Measurements from ENCODE around the gene COMT. TPM values are rescaled to one million over a fixed set of nuclear protein-coding genes. Genes with fewer than 3 reads are reported as not detected.

Gene COMT
- total and polyA plus RNA-seq, 2 experiments from 2014 or later, result 29.6 to 29.8 TPM

GRCh38 chr22:19998991-19999820, 57.6 kb downstream of the COMT start (continued):
- TF ChIP-seq ZNF462 (CRISPR knock-in tag; IDR thresholded peaks at IDR 0.05) (no peak), STAT1 (IDR thresholded peaks at IDR 0.05; ENCODE audit: unreplicated experiment) (no peak)

DNA sequence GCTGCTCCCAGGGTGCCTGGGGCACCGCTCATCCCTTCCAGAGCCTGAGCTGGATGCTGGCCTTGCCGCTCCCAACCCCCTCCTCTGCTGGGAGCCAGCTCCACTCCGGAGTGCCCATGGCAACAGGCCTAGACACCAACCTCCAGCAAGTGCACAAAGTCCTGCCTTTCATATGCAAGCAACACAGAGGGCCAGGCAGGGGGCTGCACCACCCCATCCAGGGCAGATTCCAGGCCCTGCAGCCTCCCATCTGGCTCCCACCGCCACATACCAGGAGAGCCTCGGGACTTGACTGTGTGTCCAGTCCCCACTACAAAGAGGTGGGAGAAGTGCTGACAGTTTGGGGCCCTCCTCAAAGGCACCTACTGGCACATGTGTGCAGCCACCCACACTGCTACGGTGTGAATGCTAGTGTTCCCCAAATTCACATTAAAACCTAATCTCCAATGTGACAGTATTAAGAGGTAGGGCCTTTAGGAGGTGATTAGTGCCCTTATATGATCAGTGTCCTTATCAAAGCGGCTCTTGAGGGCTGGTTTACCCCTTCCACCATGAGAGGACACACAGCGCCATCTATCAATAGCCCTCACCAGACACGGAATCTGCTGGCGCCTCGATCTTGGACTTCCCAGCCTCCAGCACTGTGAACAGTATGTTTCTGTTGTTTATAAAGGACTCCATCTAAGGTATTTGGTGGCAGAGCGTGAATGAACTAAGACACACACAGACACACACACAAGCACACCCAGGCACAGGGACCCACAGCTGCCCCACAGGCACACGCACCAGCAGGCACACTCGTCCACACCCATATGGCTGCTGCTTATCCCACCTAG, 58.9 kb downstream of the COMT start:
- H3K36me3 ChIP-seq (ENCODE audit: insufficient read depth), result peaks cover 8% of the 10 kb centered on the region
- H3K4me1 ChIP-seq (ENCODE audit: insufficient read depth), result peaks cover 17% of the 10 kb centered on the region
- Mint-ChIP-seq H3K27me3 (ENCODE audit: insufficient read depth, low read depth, poor library complexity) (peaks cover 7% of the 10 kb centered on the region), H3K4me1 (peaks cover 31% of the 10 kb centered on the region), H3K9me3 (peaks cover 20% of the 10 kb centered on the region), H3K27ac (no peak overlapping the region; the same call in 1 of the 2 replicates), H3K4me3 (no peak overlapping the region), H3K36me3 (ENCODE audit: low read depth) (peaks cover 19% of the 10 kb centered on the region)
- peak; percentile 49 for ATAC-seq
- no peaks in the 10 kb centered on the region; the same call in 1 of the 2 replicates for H4K20me1 ChIP-seq (replicated peaks; ENCODE audit: insufficient read depth)
- DNase-seq (ENCODE audit: low spot score), result peak; percentile 30
- H3K4me2 ChIP-seq, result no peak overlapping the region
- no peaks in the 10 kb centered on the region for H3K27me3 ChIP-seq (ENCODE audit: insufficient read depth)
- H3K4me3 ChIP-seq, result no peak overlapping the region
- H3F3A ChIP-seq (replicated peaks; ENCODE audit: low read depth), result no peaks in the 10 kb centered on the region
- TF ChIP-seq JUNB (IDR thresholded peaks at IDR 0.05; ENCODE audit: unreplicated experiment), result no peak
- TF ChIP-seq CTCF (conservative IDR thresholded peaks at IDR 0.05; ENCODE audit: low read depth in 2 of 2), result peak; percentile 13 to 48; a peak in 2 of 4 replicates
- no peaks in the 10 kb centered on the region for H3K79me2 ChIP-seq (replicated peaks; ENCODE audit: insufficient read depth)
- no peak overlapping the region for H3K27ac ChIP-seq (ENCODE audit: low read depth)
- H2AFZ ChIP-seq, result no peak overlapping the region
- H3K9me2 ChIP-seq (ENCODE audit: insufficient read depth), result no peaks in the 10 kb centered on the region

All from GM23338 (cell line).